NCI-H146 treated with DMSO at 0.1 percent for 48 hours (cell line): ENCODE data around the gene PNRC2.
"Not testable (repeated sequence)": the region's sequence is repeated elsewhere in the genome, so short reads cannot be mapped to it uniquely, and the experiment has no call there.

Experiments used
- DNase-seq: peaks from one replicate; lab custom pipeline; 2025; ENCODE audit not compliant: unreplicated experiment; lab: John Stamatoyannopoulos, UW

PNRC2 gene

GRCh38 chr1:23947366-23947765, 12.3 kb upstream of the PNRC2 start:
- no peak for DNase-seq

- no peak for DNase-seq
Observed at GRCh38 chr1:23953020-23953419, 6.6 kb upstream of the PNRC2 start.

- DNase-seq = no peak
Observed at GRCh38 chr1:23957096-23957495, 2.5 kb upstream of the PNRC2 start.

GRCh38 chr1:23958040-23958809, 1.4 kb upstream of the PNRC2 start:
- not testable (repeated sequence) for DNase-seq

GRCh38 chr1:23958810-23959460, 693 bp upstream of the PNRC2 start:
- peak; percentile 85 for DNase-seq

- peak; percentile 37 for DNase-seq
Observed at GRCh38 chr1:23960291-23961020, 828 bp downstream of the PNRC2 start.

GRCh38 chr1:23963617-23964234, 4.1 kb downstream of the PNRC2 start:
- no peak for DNase-seq

- DNase-seq = no peak
Observed at GRCh38 chr1:23964235-23964668, 4.6 kb downstream of the PNRC2 start.

- DNase-seq = no peak
Observed at GRCh38 chr1:23964790-23965740, 5.4 kb downstream of the PNRC2 start.

- DNase-seq = no peak
Observed at GRCh38 chr1:23966973-23967493, 7.4 kb downstream of the PNRC2 start.

- DNase-seq = no peak
Observed at GRCh38 chr1:23967871-23968270, 8.2 kb downstream of the PNRC2 start.

- no peak for DNase-seq
Observed at GRCh38 chr1:23977187-23977853, 17.7 kb downstream of the PNRC2 start.

- no peak for DNase-seq
Observed at GRCh38 chr1:23977854-23978191, 18.2 kb downstream of the PNRC2 start.

GRCh38 chr1:23978805-23979204, 19.2 kb downstream of the PNRC2 start:
- DNase-seq = no peak

GRCh38 chr1:23979387-23979880, 19.8 kb downstream of the PNRC2 start:
- peak; percentile 11 for DNase-seq

- peak; percentile 96 for DNase-seq
Observed at GRCh38 chr1:23979881-23980727, 20.5 kb downstream of the PNRC2 start, which contains the start of gene SRSF10. Gene SRSF10, minus strand, starts transcription at chr1:23980327. Its CDS starts 72 bp downstream, at chr1:23980255.

- DNase-seq = no peak
Observed at GRCh38 chr1:23980728-23981070, 21.1 kb downstream of the PNRC2 start.

- no peak for DNase-seq
Observed at GRCh38 chr1:23984417-23985186, 25.0 kb downstream of the PNRC2 start.
